ENCODE results near the gene CAPZB. TPM values are rescaled to one million over a fixed set of nuclear protein-coding genes. Genes with fewer than 3 reads are reported as not detected.

Gene CAPZB
- total RNA-seq, 4 donors from 2014 or later: 84.7 to 124 (median 103) TPM

GRCh38 chr1:19400192-19400611 is 85.1 kb downstream of the CAPZB start:
- intact Hi-C loops (cut with DNase I; ENCODE audit: low total_unique reads): no loop called here
- TF ChIP-seq CTCF (IDR thresholded peaks at IDR 0.05) (no peak), POLR2A (IDR thresholded peaks at IDR 0.05) (no peak)
- WGBS, 2 donors: 69 to 72% methylated on average over 11 of the region's 11 CpGs
- no peak overlapping the region for H3K4me3 ChIP-seq (ENCODE audit: low read depth, poor library complexity, severe bottlenecking)
- no peak for DNase-seq (ENCODE audit: low spot score in 2 of 2)

- H3K4me3 ChIP-seq (ENCODE audit: low read depth, poor library complexity, severe bottlenecking): no peak overlapping the region
- WGBS, 2 donors: 62 to 69% methylated on average over 9 of the region's 9 CpGs
- TF ChIP-seq CTCF (IDR thresholded peaks at IDR 0.05) (no peak), POLR2A (IDR thresholded peaks at IDR 0.05) (no peak)
- intact Hi-C loops (cut with DNase I; ENCODE audit: low total_unique reads): loop anchor here (10.0 kb wide), 1 partner anchor 86 kb away; the partner anchor contains the start of gene CAPZB
- no peak for DNase-seq (ENCODE audit: low spot score in 2 of 2)
These were observed 87.0 kb downstream of the CAPZB start for GRCh38 chr1:19398309-19398760.

- DNase-seq (ENCODE audit: low spot score in 2 of 2): no peak
- TF ChIP-seq CTCF (IDR thresholded peaks at IDR 0.05): no peak
- TF ChIP-seq POLR2A (IDR thresholded peaks at IDR 0.05): no peak
- WGBS, 2 donors: 84 to 86% methylated on average over 13 of the region's 13 CpGs
- no peak overlapping the region for H3K4me3 ChIP-seq (ENCODE audit: low read depth, poor library complexity, severe bottlenecking)
- intact Hi-C loops (cut with DNase I; ENCODE audit: low total_unique reads): loop anchor here (10.0 kb wide), 1 partner anchor 87 kb away; the partner anchor contains the start of gene CAPZB
These were observed 88.0 kb downstream of the CAPZB start for GRCh38 chr1:19397217-19397945.

- no peak overlapping the region for H3K4me3 ChIP-seq (ENCODE audit: low read depth, poor library complexity, severe bottlenecking)
- WGBS, 2 donors: 92 to 94% methylated on average over 13 of the region's 13 CpGs
- no peak for DNase-seq (ENCODE audit: low spot score in 2 of 2)
- intact Hi-C loops (cut with DNase I; ENCODE audit: low total_unique reads): loop anchor here (10.0 kb wide), 1 partner anchor 89 kb away; the partner anchor contains the start of gene CAPZB
- no peak for TF ChIP-seq CTCF (IDR thresholded peaks at IDR 0.05)
- no peak for TF ChIP-seq POLR2A (IDR thresholded peaks at IDR 0.05)
These were observed 89.1 kb downstream of the CAPZB start for GRCh38 chr1:19396280-19396679.

- no peak for TF ChIP-seq POLR2A (IDR thresholded peaks at IDR 0.05)
- no peak for TF ChIP-seq CTCF (IDR thresholded peaks at IDR 0.05)
- intact Hi-C loops (cut with DNase I; ENCODE audit: low total_unique reads): loop anchor here (10.0 kb wide), 1 partner anchor 89 kb away; the partner anchor contains the start of gene CAPZB
- 61 to 71% methylated on average over 16 of the region's 16 CpGs for WGBS, 2 donors
- H3K4me3 ChIP-seq (ENCODE audit: low read depth, poor library complexity, severe bottlenecking): no peak overlapping the region
- no peak for DNase-seq (ENCODE audit: low spot score in 2 of 2)
These were observed 89.6 kb downstream of the CAPZB start for GRCh38 chr1:19395678-19396192.

Measured in lower leg skin (tissue), 4 donors.